Fibroblast of lung (primary cell): ENCODE data around the gene DUSP1. TPM values are rescaled to one million over a fixed set of nuclear protein-coding genes. Genes with fewer than 3 reads are reported as not detected.

Source experiments
- DNase-seq, 2 donors: peaks; one replicate each; pipeline versions ENCODE4 v3.0.0 to v3.0.0-alpha.2; 2010; ENCODE audit warnings: low read depth in 2 of 2
- H2AFZ ChIP-seq: 2 replicates; pipeline ENCODE4 v1.5.1; 2012; ENCODE audit warnings: low read length, control low read depth, inconsistent platforms
- H3K27ac ChIP-seq: 2 replicates; pipeline ENCODE4 v1.5.1; 2011; ENCODE audit warnings: low read length, control low read depth; ENCODE audit not compliant: insufficient read depth
- H3K27me3 ChIP-seq: 2 replicates; pipeline ENCODE4 v1.5.1; 2011; ENCODE audit warnings: mild to moderate bottlenecking, low read length; ENCODE audit not compliant: control insufficient read depth, insufficient read depth
- H3K36me3 ChIP-seq: 2 replicates; pipeline ENCODE4 v1.5.1; 2011; ENCODE audit warnings: low read length; ENCODE audit not compliant: control insufficient read depth, insufficient read depth
- H3K4me1 ChIP-seq: 2 replicates; pipeline ENCODE4 v1.5.1; 2011; ENCODE audit warnings: low read length; ENCODE audit not compliant: control insufficient read depth, insufficient read depth; ENCODE audit errors: extremely low read depth
- H3K4me2 ChIP-seq: 2 replicates; pipeline ENCODE4 v1.5.1; 2011; ENCODE audit warnings: low read length, control low read depth; ENCODE audit not compliant: insufficient read depth; ENCODE audit errors: extremely low read depth
- H3K4me3 ChIP-seq, 4 experiments: fragments of 200-600 bp in 1 of 4; sonication (generic) in 1 of 4; replicated peaks in 1 of 4; 2 replicates each; pipeline ENCODE4 v1.5.1; 2011 to 2016; ENCODE audit warnings: low read length in 4 of 4, low read depth in 3 of 4, mild to moderate bottlenecking in 3 of 4, control low read depth in 2 of 4, inconsistent platforms in 1 of 4, mixed read lengths in 1 of 4; ENCODE audit not compliant: insufficient read depth in 1 of 4; ENCODE audit errors: control extremely low read depth in 1 of 4
- H3K79me2 ChIP-seq: 2 replicates; pipeline ENCODE4 v1.5.1; 2012; ENCODE audit warnings: mild to moderate bottlenecking, low read length, inconsistent platforms; ENCODE audit not compliant: control insufficient read depth, insufficient read depth
- H3K9ac ChIP-seq: 2 replicates; pipeline ENCODE4 v1.5.1; 2011; ENCODE audit warnings: mild to moderate bottlenecking, low read length, control low read depth; ENCODE audit not compliant: insufficient read depth
- H3K9me3 ChIP-seq: 2 replicates; pipeline ENCODE4 v1.5.1; 2012; ENCODE audit warnings: low read depth, low read length; ENCODE audit not compliant: control insufficient read depth, insufficient read depth
- H4K20me1 ChIP-seq: 2 replicates; pipeline ENCODE4 v1.5.1; 2011; ENCODE audit warnings: low read length; ENCODE audit not compliant: control insufficient read depth, insufficient read depth; ENCODE audit errors: extremely low read depth
- EZH2 ChIP-seq: IDR thresholded peaks from 2 replicates; pipeline ENCODE4 v1.5.1; 2012; ENCODE audit warnings: low read length, control low read depth, mild to moderate bottlenecking; ENCODE audit errors: missing control alignments
- polyA plus RNA-seq, 2 donors: library from polyadenylated mRNA; depleted of rRNA in 1 of 2; stranded (reverse) in 1 of 2; unstranded in 1 of 2; fragments of >200 nt; gene quantifications; 2 replicates each; pipeline ENCODE4 v1.2.1, GENCODE V29; 2011 to 2012; ENCODE audit warnings: missing spikeins in 1 of 2
- total RNA-seq: library from RNA; depleted of rRNA; stranded (reverse); fragments of >200 nt; gene quantifications from 2 replicates; pipeline ENCODE4 v1.2.1, GENCODE V29; 2014
- TF ChIP-seq, protein P1 (sequence below), 2 donors: IDR thresholded peaks in 1 of 2; conservative IDR thresholded peaks in 1 of 2; 1 replicate in 1 of 2; 2 replicates in 1 of 2; pipeline ENCODE4 v1.5.1; 2011 to 2012; ENCODE audit warnings: low read length in 2 of 2, control low read depth in 1 of 2, inconsistent platforms in 1 of 2, low read depth in 1 of 2, mild to moderate bottlenecking in 1 of 2

DUSP1 gene
- total and polyA plus RNA-seq, 2 donors (not counting 1 experiment from before 2014, with no cell fraction given) = 121 to 148 TPM

GRCh38 chr5:172718527-172719114, 52.4 kb downstream of the DUSP1 start:
- Histone ChIP-seq H3K36me3 (no peaks in the 10 kb centered on the region), H4K20me1 (no peaks in the 10 kb centered on the region), H3K4me3 (no peak overlapping the region), H3K9ac (no peak overlapping the region), H3K4me2 (no peak overlapping the region), H3K79me2 (no peaks in the 10 kb centered on the region), H3K9me3 (no peaks in the 10 kb centered on the region), H3K27me3 (no peaks in the 10 kb centered on the region), H2AFZ (no peak overlapping the region), H3K27ac (no peak overlapping the region), H3K4me1 (no peaks in the 10 kb centered on the region)
- no peak for DNase-seq
- TF ChIP-seq EZH2 = no peak
- TF ChIP-seq, protein P1, sequence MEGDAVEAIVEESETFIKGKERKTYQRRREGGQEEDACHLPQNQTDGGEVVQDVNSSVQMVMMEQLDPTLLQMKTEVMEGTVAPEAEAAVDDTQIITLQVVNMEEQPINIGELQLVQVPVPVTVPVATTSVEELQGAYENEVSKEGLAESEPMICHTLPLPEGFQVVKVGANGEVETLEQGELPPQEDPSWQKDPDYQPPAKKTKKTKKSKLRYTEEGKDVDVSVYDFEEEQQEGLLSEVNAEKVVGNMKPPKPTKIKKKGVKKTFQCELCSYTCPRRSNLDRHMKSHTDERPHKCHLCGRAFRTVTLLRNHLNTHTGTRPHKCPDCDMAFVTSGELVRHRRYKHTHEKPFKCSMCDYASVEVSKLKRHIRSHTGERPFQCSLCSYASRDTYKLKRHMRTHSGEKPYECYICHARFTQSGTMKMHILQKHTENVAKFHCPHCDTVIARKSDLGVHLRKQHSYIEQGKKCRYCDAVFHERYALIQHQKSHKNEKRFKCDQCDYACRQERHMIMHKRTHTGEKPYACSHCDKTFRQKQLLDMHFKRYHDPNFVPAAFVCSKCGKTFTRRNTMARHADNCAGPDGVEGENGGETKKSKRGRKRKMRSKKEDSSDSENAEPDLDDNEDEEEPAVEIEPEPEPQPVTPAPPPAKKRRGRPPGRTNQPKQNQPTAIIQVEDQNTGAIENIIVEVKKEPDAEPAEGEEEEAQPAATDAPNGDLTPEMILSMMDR (conservative IDR thresholded peaks at IDR 0.05 in 1 of 2, IDR thresholded peaks at IDR 0.05 in 1 of 2; ENCODE audit: low read depth in 1 of 2, low read length in 2 of 2) = no peak

Other genes with a start within 250 kb of the DUSP1 start
- 2.6 and 6.1 TPM in 2 replicates for gene NEURL1B, start 129.9 kb downstream of the DUSP1 start, total RNA-seq
- gene NEURL1B, start 129.9 kb downstream of the DUSP1 start, polyA plus RNA-seq = 5.0 and 5.5 TPM in 2 replicates
- gene ERGIC1, start 63.1 kb upstream of the DUSP1 start, total RNA-seq = 70.9 and 113 TPM in 2 replicates
- 168 and 171 TPM in 2 replicates for gene ERGIC1, start 63.1 kb upstream of the DUSP1 start, polyA plus RNA-seq
- 47.1 and 50.1 TPM in 2 replicates for gene RPL26L1, start 188.2 kb upstream of the DUSP1 start, total RNA-seq
- 98.1 and 144 TPM in 2 replicates for gene RPL26L1, start 188.2 kb upstream of the DUSP1 start, polyA plus RNA-seq
- 293 and 377 TPM in 2 replicates for gene ATP6V0E1, start 212.6 kb upstream of the DUSP1 start, total RNA-seq
- gene ATP6V0E1, start 212.6 kb upstream of the DUSP1 start, polyA plus RNA-seq = 595 and 635 TPM in 2 replicates